ENCODE measurements around the gene PSAP. TPM values are rescaled to one million over a fixed set of nuclear protein-coding genes. Genes with fewer than 3 reads are reported as not detected.

PSAP gene
- total and polyA plus RNA-seq, 2 experiments from 2014 or later: 151 to 391 TPM

DNA sequence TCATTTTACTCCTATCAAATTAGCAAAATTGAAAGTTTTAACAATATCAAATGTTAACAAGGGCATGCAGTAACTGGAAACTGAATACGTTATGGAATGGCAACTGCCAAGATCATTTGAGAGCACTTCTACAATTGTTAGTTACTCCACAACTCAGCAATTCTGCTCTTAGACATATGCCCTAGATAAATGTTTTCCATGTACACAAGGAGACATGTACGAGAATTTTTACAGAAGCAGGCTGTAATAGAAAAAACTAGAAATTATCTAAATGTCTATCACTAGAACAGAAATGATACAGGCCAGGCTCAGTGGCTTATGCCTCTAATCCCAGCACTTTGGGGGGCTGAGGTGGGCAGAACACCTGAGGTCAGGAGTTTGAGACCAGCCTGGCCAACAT, 7.0 kb downstream of the PSAP start:
- Mint-ChIP-seq H3K4me3 (no peak overlapping the region), H3K9me3 (no peaks in the 10 kb centered on the region), H3K4me1 (peaks cover 45% of the 10 kb centered on the region), H3K36me3 (ENCODE audit: low read depth) (no peaks in the 10 kb centered on the region), H3K27me3 (ENCODE audit: insufficient read depth, low read depth, poor library complexity) (peaks cover 3% of the 10 kb centered on the region), H3K27ac (no peak overlapping the region)
- no peak for ATAC-seq
- H3F3A ChIP-seq (replicated peaks; ENCODE audit: low read depth): no peaks in the 10 kb centered on the region; the same call in 1 of the 2 replicates
- no peak overlapping the region for H3K4me2 ChIP-seq
- H4K20me1 ChIP-seq (replicated peaks; ENCODE audit: insufficient read depth): peaks cover 81% of the 10 kb centered on the region
- H2AFZ ChIP-seq: no peak overlapping the region
- no peak for DNase-seq (ENCODE audit: low spot score)
- H3K27ac ChIP-seq (ENCODE audit: low read depth): no peak overlapping the region
- no peaks in the 10 kb centered on the region for H3K27me3 ChIP-seq (ENCODE audit: insufficient read depth)
- peaks cover 36% of the 10 kb centered on the region for H3K4me1 ChIP-seq (ENCODE audit: insufficient read depth)
- H3K36me3 ChIP-seq (ENCODE audit: insufficient read depth): no peaks in the 10 kb centered on the region
- peaks cover 96% of the 10 kb centered on the region for H3K79me2 ChIP-seq (replicated peaks; ENCODE audit: insufficient read depth)
- no peak overlapping the region for H3K4me3 ChIP-seq
- no peaks in the 10 kb centered on the region for H3K9me2 ChIP-seq (ENCODE audit: insufficient read depth)
- TF ChIP-seq EZH2 (IDR thresholded peaks at IDR 0.05; ENCODE audit: low read depth, unreplicated experiment): no peak
- no peak for TF ChIP-seq CREB1 (CRISPR knock-in tag; IDR thresholded peaks at IDR 0.05; ENCODE audit: low read depth)
- no peak for TF ChIP-seq NANOG (IDR thresholded peaks at IDR 0.05; ENCODE audit: borderline replicate concordance)
- TF ChIP-seq EZH2phosphoT487 (IDR thresholded peaks at IDR 0.05; ENCODE audit: unreplicated experiment): no peak
- TF ChIP-seq, protein P1, sequence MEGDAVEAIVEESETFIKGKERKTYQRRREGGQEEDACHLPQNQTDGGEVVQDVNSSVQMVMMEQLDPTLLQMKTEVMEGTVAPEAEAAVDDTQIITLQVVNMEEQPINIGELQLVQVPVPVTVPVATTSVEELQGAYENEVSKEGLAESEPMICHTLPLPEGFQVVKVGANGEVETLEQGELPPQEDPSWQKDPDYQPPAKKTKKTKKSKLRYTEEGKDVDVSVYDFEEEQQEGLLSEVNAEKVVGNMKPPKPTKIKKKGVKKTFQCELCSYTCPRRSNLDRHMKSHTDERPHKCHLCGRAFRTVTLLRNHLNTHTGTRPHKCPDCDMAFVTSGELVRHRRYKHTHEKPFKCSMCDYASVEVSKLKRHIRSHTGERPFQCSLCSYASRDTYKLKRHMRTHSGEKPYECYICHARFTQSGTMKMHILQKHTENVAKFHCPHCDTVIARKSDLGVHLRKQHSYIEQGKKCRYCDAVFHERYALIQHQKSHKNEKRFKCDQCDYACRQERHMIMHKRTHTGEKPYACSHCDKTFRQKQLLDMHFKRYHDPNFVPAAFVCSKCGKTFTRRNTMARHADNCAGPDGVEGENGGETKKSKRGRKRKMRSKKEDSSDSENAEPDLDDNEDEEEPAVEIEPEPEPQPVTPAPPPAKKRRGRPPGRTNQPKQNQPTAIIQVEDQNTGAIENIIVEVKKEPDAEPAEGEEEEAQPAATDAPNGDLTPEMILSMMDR (conservative IDR thresholded peaks at IDR 0.05; ENCODE audit: low read depth in 2 of 2): no peak
- TF ChIP-seq JUNB (IDR thresholded peaks at IDR 0.05; ENCODE audit: unreplicated experiment): no peak
- no peak for TF ChIP-seq ZNF114 (CRISPR knock-in tag; IDR thresholded peaks at IDR 0.05)
- TF ChIP-seq, protein P2, sequence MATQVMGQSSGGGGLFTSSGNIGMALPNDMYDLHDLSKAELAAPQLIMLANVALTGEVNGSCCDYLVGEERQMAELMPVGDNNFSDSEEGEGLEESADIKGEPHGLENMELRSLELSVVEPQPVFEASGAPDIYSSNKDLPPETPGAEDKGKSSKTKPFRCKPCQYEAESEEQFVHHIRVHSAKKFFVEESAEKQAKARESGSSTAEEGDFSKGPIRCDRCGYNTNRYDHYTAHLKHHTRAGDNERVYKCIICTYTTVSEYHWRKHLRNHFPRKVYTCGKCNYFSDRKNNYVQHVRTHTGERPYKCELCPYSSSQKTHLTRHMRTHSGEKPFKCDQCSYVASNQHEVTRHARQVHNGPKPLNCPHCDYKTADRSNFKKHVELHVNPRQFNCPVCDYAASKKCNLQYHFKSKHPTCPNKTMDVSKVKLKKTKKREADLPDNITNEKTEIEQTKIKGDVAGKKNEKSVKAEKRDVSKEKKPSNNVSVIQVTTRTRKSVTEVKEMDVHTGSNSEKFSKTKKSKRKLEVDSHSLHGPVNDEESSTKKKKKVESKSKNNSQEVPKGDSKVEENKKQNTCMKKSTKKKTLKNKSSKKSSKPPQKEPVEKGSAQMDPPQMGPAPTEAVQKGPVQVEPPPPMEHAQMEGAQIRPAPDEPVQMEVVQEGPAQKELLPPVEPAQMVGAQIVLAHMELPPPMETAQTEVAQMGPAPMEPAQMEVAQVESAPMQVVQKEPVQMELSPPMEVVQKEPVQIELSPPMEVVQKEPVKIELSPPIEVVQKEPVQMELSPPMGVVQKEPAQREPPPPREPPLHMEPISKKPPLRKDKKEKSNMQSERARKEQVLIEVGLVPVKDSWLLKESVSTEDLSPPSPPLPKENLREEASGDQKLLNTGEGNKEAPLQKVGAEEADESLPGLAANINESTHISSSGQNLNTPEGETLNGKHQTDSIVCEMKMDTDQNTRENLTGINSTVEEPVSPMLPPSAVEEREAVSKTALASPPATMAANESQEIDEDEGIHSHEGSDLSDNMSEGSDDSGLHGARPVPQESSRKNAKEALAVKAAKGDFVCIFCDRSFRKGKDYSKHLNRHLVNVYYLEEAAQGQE (IDR thresholded peaks at IDR 0.05; ENCODE audit: unreplicated experiment): no peak
- no peak for TF ChIP-seq ZNF331 (CRISPR knock-in tag; IDR thresholded peaks at IDR 0.05; ENCODE audit: low read depth)
